Esophagus squamous epithelium (tissue), 5 donors: Measurements from ENCODE around the gene FOXO6. TPM values are rescaled to one million over a fixed set of nuclear protein-coding genes. Genes with fewer than 3 reads are reported as not detected.

Source experiments
- DNase-seq: peaks from one replicate; lab custom pipeline; 2025; lab: John Stamatoyannopoulos, UW
- H3K27ac ChIP-seq, 4 donors: fragments of 200-600 bp; sonication (generic); one replicate each; pipeline ENCODE4 v1.5.1; 2016 to 2019; ENCODE audit warnings: mild to moderate bottlenecking in 1 of 4
- H3K27me3 ChIP-seq, 4 donors: fragments of 200-600 bp; sonication (generic); 1 replicate in 3 of 4; 2 replicates in 1 of 4; pipeline versions ENCODE4 v1.5.1 to v1.6.0; 2017 to 2021; ENCODE audit warnings: antibody characterized with exemption in 1 of 4
- H3K36me3 ChIP-seq, 3 donors: fragments of 200-600 bp; sonication (generic); one replicate each; pipeline ENCODE4 v1.5.1; 2016 to 2019
- H3K4me1 ChIP-seq, 3 donors: fragments of 200-600 bp; sonication (generic); one replicate each; pipeline ENCODE4 v1.5.1; 2017 to 2019
- H3K4me3 ChIP-seq, 4 donors: fragments of 200-600 bp; sonication (generic); 1 replicate in 3 of 4; 2 replicates in 1 of 4; pipeline ENCODE4 v1.5.1; 2016 to 2019; ENCODE audit warnings: mild to moderate bottlenecking in 2 of 4, moderate library complexity in 1 of 4
- H3K9me3 ChIP-seq, 3 donors: fragments of 200-600 bp; sonication (generic); one replicate each; pipeline ENCODE4 v1.5.1; 2016 to 2019
- POLR2A ChIP-seq, 4 donors: fragments of 450-650 bp; IDR thresholded peaks; one replicate each; pipeline ENCODE4 v1.6.1; 2017; ENCODE audit warnings: antibody characterized with exemption in 4 of 4, mild to moderate bottlenecking in 4 of 4, moderate library complexity in 3 of 4
- WGBS, 2 donors: methylation state at CpG; one replicate each; pipeline ENCODE4 v1.1.5; 2018; 5-methylcytosine and 5-hydroxymethylcytosine counted together
- intact Hi-C: fragments of 100-400 bp; cut with DNase I; formaldehyde crosslinking; loops from one replicate; pipeline ENCODE4 v1.15.0; 2022
- total RNA-seq, 4 donors: library from RNA; depleted of rRNA; stranded (reverse); fragments of >200 nt; gene quantifications; one replicate each; pipeline ENCODE4 v1.1.0, GENCODE V29; 2016
- TF ChIP-seq, protein P1 (sequence below), 6 experiments: fragments of 450-650 bp in 4 of 6; fragments of 200-600 bp in 2 of 6; sonication (generic) in 2 of 6; IDR thresholded peaks; one replicate each; pipeline ENCODE4 v1.5.1; 2016 to 2019; ENCODE audit warnings: antibody characterized with exemption in 6 of 6, mild to moderate bottlenecking in 4 of 6, moderate library complexity in 4 of 6
- donor health status: DM: yes; HTN: yes; CAD: no.

The FOXO6 gene
- total RNA-seq, 4 donors from 2014 or later = 0.18 to 0.53 (median 0.38) TPM; not detected in 1

DNA sequence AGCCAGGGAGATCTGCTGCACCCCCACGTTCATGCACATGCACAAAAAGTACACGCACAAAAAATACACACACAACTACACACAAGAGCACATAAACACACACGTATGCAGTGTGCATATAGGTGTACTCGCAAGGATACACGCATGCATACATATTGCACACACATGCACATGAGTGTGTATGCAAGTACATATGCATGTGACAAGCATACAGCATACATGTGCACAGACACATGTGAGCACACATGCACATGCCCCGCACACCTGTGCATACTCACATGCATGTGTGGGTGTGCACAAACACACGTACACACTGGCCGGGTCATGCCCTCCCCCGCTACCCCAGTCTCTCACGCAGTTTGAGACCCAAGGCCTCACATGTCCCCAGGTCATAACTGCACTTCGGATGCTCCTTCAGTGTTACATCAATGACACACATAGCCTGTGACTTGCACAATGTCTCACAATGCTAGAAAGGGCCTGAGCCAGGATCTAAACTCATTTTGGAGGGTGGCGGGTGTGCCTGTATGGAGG, 52.6 kb downstream of the FOXO6 start:
- peaks cover 0 to 40% (median 10%) of the 10 kb centered on the region in 3 donors for H3K4me1 ChIP-seq
- peaks cover 0 to 23% (median 0%) of the 10 kb centered on the region in 4 donors for H3K27me3 ChIP-seq
- WGBS, 2 donors = 85 to 91% methylated on average over 9 to 10 of the region's 12 CpGs
- H3K9me3 ChIP-seq = peaks cover 0 to 10% (median 0%) of the 10 kb centered on the region in 3 donors
- no peak overlapping the region for H3K27ac ChIP-seq
- DNase-seq = no peak
- intact Hi-C loops = no loop called here
- H3K4me3 ChIP-seq = no peak overlapping the region
- H3K36me3 ChIP-seq = no peaks in the 10 kb centered on the region
- no peak for TF ChIP-seq POLR2A (IDR thresholded peaks at IDR 0.05)
- TF ChIP-seq, protein P1, sequence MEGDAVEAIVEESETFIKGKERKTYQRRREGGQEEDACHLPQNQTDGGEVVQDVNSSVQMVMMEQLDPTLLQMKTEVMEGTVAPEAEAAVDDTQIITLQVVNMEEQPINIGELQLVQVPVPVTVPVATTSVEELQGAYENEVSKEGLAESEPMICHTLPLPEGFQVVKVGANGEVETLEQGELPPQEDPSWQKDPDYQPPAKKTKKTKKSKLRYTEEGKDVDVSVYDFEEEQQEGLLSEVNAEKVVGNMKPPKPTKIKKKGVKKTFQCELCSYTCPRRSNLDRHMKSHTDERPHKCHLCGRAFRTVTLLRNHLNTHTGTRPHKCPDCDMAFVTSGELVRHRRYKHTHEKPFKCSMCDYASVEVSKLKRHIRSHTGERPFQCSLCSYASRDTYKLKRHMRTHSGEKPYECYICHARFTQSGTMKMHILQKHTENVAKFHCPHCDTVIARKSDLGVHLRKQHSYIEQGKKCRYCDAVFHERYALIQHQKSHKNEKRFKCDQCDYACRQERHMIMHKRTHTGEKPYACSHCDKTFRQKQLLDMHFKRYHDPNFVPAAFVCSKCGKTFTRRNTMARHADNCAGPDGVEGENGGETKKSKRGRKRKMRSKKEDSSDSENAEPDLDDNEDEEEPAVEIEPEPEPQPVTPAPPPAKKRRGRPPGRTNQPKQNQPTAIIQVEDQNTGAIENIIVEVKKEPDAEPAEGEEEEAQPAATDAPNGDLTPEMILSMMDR (IDR thresholded peaks at IDR 0.05) = no peak

DNA sequence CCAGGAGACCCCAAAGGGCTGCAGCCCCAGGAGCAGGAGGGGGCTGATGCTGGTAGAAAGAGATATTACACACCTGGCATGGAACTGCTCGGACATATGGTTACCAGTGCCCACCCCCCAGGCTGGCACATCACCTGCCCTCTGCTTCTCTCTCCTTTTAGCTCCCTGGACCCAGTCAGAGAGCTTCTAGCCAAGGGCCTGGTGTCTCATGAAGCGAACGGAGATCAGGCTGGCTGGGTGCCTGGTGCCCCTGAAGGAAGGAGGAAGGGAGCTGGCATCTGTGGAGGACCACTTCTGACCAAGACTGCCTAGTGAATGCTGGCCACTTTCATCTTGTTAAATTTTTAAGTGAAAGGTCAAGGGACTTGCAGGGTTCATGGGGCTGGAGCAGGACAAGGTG, 53.1 kb downstream of the FOXO6 start:
- no peak overlapping the region for H3K27ac ChIP-seq
- H3K36me3 ChIP-seq = no peaks in the 10 kb centered on the region
- peaks cover 0 to 18% (median 0%) of the 10 kb centered on the region in 4 donors for H3K27me3 ChIP-seq
- DNase-seq = no peak
- H3K9me3 ChIP-seq = peaks cover 0 to 10% (median 0%) of the 10 kb centered on the region in 3 donors
- no peak for TF ChIP-seq POLR2A (IDR thresholded peaks at IDR 0.05)
- TF ChIP-seq, protein P1 (IDR thresholded peaks at IDR 0.05) = no peak
- H3K4me3 ChIP-seq = no peak overlapping the region
- 83 to 87% methylated on average over 2 to 3 of the region's 3 CpGs for WGBS, 2 donors
- peaks cover 0 to 45% (median 14%) of the 10 kb centered on the region in 3 donors for H3K4me1 ChIP-seq
- intact Hi-C loops = no loop called here

DNA sequence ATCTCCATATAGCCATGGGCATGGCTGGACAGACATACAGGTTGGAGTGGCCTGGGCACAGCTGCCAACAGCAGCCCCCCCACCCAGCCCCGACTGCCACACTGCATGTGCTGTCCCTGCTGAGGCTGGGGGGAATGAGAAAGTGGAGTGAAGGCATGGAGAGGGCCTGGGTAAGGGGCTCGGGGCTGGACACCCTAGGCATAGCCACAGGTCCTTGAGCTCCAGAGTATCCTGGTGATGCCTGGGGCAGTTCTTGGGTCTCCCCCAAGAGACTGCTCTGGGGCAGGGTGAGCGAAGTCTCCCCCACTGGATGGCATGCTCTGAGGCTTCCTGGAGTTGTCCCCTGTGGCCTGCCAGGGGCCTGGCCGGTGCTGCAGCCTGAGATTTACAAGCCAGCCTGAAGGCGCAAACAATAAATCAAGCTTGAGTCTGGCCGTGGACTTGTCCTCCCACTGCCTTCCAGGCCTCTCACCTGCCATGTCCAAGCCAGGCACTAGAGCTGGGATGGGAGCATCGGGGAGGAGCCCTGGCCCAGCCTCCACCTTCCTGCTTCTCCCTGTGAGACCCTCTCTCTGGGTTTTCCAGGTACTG, 53.6 kb downstream of the FOXO6 start:
- Histone ChIP-seq H3K4me1 (peaks cover 4 to 50% (median 18%) of the 10 kb centered on the region in 3 donors), H3K27ac (no peak overlapping the region), H3K9me3 (peaks cover 0 to 10% (median 0%) of the 10 kb centered on the region in 3 donors), H3K36me3 (no peaks in the 10 kb centered on the region), H3K4me3 (no peak overlapping the region), H3K27me3 (peaks cover 0 to 13% (median 0%) of the 10 kb centered on the region in 4 donors)
- no peak for TF ChIP-seq POLR2A (IDR thresholded peaks at IDR 0.05)
- TF ChIP-seq, protein P1 (IDR thresholded peaks at IDR 0.05) = no peak
- DNase-seq = no peak
- 80% methylated on average over 2 of the region's 7 CpGs; no CpG with 5 or more reads in 1 of the 2 donors for WGBS, 2 donors
- intact Hi-C loops = loop anchor here (5.0 kb wide), 1 partner anchor 148 kb away; no protein-coding TSS in a partner anchor

DNA sequence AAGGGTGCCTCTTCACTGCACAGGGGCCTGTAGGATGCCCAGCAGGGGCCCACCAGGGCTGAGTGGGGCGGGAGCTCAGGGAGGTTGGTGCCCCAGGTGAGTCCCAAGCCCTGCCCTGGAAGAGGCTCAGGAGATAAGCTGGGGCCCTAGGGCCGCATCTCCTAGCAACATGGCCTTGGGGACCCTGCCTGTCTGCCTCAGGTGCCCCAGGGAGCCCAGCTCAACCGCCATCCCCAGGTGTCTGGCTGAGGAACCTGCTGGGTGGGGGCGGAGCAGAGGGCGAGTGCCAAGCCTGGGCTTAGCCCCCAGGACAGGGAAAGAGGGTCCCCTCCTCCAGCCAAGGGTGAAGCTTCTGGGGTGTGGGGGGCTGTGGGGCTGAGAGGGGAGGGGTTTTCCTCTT, 54.8 kb downstream of the FOXO6 start:
- TF ChIP-seq, protein P1 (IDR thresholded peaks at IDR 0.05) = no peak
- no peak for TF ChIP-seq POLR2A (IDR thresholded peaks at IDR 0.05)
- Histone ChIP-seq H3K4me3 (no peak overlapping the region), H3K9me3 (peaks cover 0 to 10% (median 0%) of the 10 kb centered on the region in 3 donors), H3K27ac (no peak overlapping the region), H3K4me1 (peaks cover 4 to 63% (median 19%) of the 10 kb centered on the region in 3 donors), H3K27me3 (peaks cover 0 to 2% (median 0%) of the 10 kb centered on the region in 4 donors), H3K36me3 (no peaks in the 10 kb centered on the region)
- DNase-seq = no peak
- 100% methylated on average over 1 of the region's 5 CpGs; no CpG with 5 or more reads in 1 of the 2 donors for WGBS, 2 donors
- intact Hi-C loops = loop anchor here (5.0 kb wide), 1 partner anchor 149 kb away; no protein-coding TSS in a partner anchor
